DOHH2 (cell line): ENCODE results near the gene IL36RN.

Experiments
- H3F3A ChIP-seq: fragments of 200-600 bp; sonication (generic), shearing (Covaris generic); 2 replicates; pipeline ENCODE4 v1.6.0; 2016; ENCODE audit warnings: antibody characterized with exemption, mild to moderate bottlenecking; ENCODE audit not compliant: control insufficient read depth, insufficient read depth
- H3K27ac ChIP-seq: fragments of 200-600 bp; sonication (generic); 2 replicates; pipeline ENCODE4 v1.5.1; 2014; ENCODE audit warnings: low read depth, mild to moderate bottlenecking, low read length, moderate library complexity
- H3K27me3 ChIP-seq: fragments of 200-600 bp; sonication (generic); 2 replicates; pipeline ENCODE4 v1.6.1; 2014; ENCODE audit warnings: mild to moderate bottlenecking, low read length, mixed read lengths; ENCODE audit not compliant: control insufficient read depth
- H3K36me3 ChIP-seq: fragments of 200-600 bp; sonication (generic); 2 replicates; pipeline ENCODE4 v1.6.1; 2014; ENCODE audit warnings: mild to moderate bottlenecking, low read length, moderate library complexity, mixed read lengths; ENCODE audit not compliant: control insufficient read depth
- H3K4me1 ChIP-seq: fragments of 200-600 bp; sonication (generic); 2 replicates; pipeline ENCODE4 v1.6.1; 2014; ENCODE audit warnings: mild to moderate bottlenecking, low read length, mixed read lengths; ENCODE audit not compliant: control insufficient read depth
- H3K4me2 ChIP-seq: fragments of 200-600 bp; sonication (generic); 2 replicates; pipeline ENCODE4 v1.6.0; 2014; ENCODE audit warnings: mild to moderate bottlenecking, low read length, moderate library complexity
- H3K4me3 ChIP-seq: fragments of 200-600 bp; sonication (generic); 2 replicates; pipeline ENCODE4 v1.5.1; 2014; ENCODE audit warnings: mild to moderate bottlenecking, low read length, mixed read lengths
- H3K79me2 ChIP-seq: fragments of 200-600 bp; sonication (generic); 2 replicates; pipeline ENCODE4 v1.6.1; 2014; ENCODE audit warnings: mild to moderate bottlenecking, low read length, mixed read lengths; ENCODE audit not compliant: control insufficient read depth
- H3K9me2 ChIP-seq: fragments of 200-600 bp; sonication (generic); replicated peaks from 2 replicates; pipeline ENCODE4 v1.6.1; 2014; ENCODE audit warnings: mild to moderate bottlenecking, low read length, mixed read lengths; ENCODE audit not compliant: control insufficient read depth
- H3K9me3 ChIP-seq: fragments of 200-600 bp; sonication (generic); 2 replicates; pipeline ENCODE4 v1.6.1; 2014; ENCODE audit warnings: antibody characterized with exemption, low read length, mixed read lengths; ENCODE audit not compliant: control insufficient read depth, insufficient read depth
- H4K20me1 ChIP-seq: fragments of 200-600 bp; sonication (generic); 2 replicates; pipeline ENCODE4 v1.6.0; 2014; ENCODE audit warnings: low read depth, mild to moderate bottlenecking, antibody characterized with exemption, low read length, moderate library complexity; ENCODE audit not compliant: control insufficient read depth, insufficient read depth
- EZH2phosphoT487 ChIP-seq: fragments of 200-600 bp; sonication (generic); IDR thresholded peaks from 2 replicates; pipeline ENCODE4 v1.6.1; 2017; ENCODE audit warnings: borderline replicate concordance, mild to moderate bottlenecking, antibody characterized with exemption, low read length, moderate library complexity, mixed read lengths
- TF ChIP-seq, protein P1 (sequence below): fragments of 200-600 bp; sonication (generic); IDR thresholded peaks from one replicate; pipeline ENCODE4 v1.5.1; 2014; ENCODE audit warnings: antibody characterized with exemption, mild to moderate bottlenecking, low read depth, low read length; ENCODE audit not compliant: poor library complexity, severe bottlenecking

Gene IL36RN

DNA sequence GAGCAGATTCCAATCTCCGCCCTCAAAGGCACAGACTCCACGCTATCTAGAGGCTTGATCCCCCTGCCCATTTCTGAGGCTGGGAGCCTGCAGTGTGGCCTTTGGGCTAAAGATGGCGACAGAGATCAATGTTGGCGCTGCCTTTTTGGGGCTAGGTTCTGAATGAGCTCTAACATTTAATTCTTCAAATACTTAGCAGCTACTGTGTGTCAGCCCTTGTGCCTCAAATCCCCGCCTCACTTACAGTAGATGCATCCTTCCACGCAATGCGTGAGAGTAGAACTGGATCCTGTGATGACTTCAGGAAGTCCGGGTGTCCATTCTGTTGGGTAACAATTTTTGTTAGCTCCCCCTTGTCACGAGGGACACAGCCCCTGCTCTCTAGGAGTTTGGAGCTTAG, 21.1 kb downstream of the IL36RN start:
- no peaks in the 10 kb centered on the region for H3F3A ChIP-seq

DNA sequence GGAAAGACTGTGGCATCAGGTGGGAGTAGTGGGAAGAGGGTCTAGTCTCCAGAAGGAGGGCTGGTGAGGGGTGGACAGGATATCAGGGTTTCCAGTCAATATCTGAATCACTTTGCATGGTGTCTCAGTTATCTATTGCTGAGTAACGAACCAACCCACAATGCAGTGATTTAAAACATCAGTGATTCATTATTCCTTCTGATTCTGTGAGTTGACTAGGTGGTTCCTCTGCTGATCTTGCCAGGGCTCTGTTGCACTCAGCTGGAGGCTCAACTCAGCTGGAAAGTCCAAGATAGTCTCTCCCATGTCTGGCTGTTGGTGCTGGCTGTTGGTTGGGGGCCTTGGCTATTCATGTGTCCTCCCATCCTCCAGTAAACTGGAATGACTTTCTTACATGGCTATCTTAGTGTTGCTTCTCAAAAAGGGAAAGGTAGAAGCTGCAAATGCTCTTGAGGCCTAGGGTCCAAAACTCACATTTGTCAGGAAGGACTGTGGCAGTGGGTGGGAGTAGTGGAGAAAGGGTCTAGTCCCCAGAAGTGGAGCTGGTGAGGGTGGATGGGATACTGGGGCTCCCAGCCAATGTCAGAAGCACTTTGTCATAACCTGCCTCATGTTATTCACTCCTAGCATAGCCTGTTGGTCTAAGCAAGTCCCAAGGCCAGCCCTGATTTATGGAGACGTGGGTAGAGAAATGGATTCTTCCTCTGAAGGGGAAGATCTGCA, 22.7 kb downstream of the IL36RN start:
- Histone ChIP-seq H4K20me1 (no peaks in the 10 kb centered on the region), H3K9me2 (no peaks in the 10 kb centered on the region), H3K79me2 (no peaks in the 10 kb centered on the region), H3K27me3 (peaks cover 14% of the 10 kb centered on the region; the same call in 1 of the 2 replicates), H3K27ac (no peak overlapping the region), H3F3A (no peaks in the 10 kb centered on the region), H3K36me3 (no peaks in the 10 kb centered on the region), H3K4me2 (no peak overlapping the region), H3K4me3 (no peak overlapping the region), H3K9me3 (no peaks in the 10 kb centered on the region), H3K4me1 (0 out of 2 replicates have a peak, but pooled peaks cover 2% of the 10 kb centered on the region)
- TF ChIP-seq EZH2phosphoT487: no peak
- TF ChIP-seq, protein P1, sequence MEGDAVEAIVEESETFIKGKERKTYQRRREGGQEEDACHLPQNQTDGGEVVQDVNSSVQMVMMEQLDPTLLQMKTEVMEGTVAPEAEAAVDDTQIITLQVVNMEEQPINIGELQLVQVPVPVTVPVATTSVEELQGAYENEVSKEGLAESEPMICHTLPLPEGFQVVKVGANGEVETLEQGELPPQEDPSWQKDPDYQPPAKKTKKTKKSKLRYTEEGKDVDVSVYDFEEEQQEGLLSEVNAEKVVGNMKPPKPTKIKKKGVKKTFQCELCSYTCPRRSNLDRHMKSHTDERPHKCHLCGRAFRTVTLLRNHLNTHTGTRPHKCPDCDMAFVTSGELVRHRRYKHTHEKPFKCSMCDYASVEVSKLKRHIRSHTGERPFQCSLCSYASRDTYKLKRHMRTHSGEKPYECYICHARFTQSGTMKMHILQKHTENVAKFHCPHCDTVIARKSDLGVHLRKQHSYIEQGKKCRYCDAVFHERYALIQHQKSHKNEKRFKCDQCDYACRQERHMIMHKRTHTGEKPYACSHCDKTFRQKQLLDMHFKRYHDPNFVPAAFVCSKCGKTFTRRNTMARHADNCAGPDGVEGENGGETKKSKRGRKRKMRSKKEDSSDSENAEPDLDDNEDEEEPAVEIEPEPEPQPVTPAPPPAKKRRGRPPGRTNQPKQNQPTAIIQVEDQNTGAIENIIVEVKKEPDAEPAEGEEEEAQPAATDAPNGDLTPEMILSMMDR: no peak

More for the DNA sequence above, 21.1 kb downstream of the IL36RN start:
- H3K27ac ChIP-seq: no peak overlapping the region
- TF ChIP-seq, protein P1: peak; percentile 81
- TF ChIP-seq EZH2phosphoT487: no peak
- no peaks in the 10 kb centered on the region for H3K36me3 ChIP-seq
- H4K20me1 ChIP-seq: no peaks in the 10 kb centered on the region
- H3K4me2 ChIP-seq: no peak overlapping the region
- H3K9me3 ChIP-seq: no peaks in the 10 kb centered on the region
- peaks cover 20% of the 10 kb centered on the region; the same call in 1 of the 2 replicates for H3K27me3 ChIP-seq
- H3K9me2 ChIP-seq: no peaks in the 10 kb centered on the region
- no peaks in the 10 kb centered on the region for H3K79me2 ChIP-seq
- H3K4me3 ChIP-seq: no peak overlapping the region
- H3K4me1 ChIP-seq: 0 out of 2 replicates have a peak, but pooled peaks cover 2% of the 10 kb centered on the region

DNA sequence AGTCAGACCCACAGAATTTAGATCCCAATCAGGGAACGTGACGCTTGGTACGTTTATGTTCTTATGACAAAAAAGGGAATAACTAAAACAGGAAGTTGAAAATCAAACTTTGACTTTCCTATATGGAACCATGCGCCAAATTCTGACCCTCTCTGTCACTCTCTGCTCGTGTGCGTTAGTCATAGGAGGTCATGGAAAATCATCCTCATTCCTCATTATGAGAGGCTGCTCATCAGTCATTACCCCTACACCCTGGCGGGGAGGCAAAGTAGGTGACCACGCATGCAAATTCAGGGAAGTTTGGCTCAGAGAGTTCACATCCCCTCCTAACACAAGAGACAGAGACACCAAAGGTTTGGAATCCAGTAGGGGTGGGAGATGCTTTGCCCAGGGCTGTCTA, 24.3 kb downstream of the IL36RN start:
- H3K4me3 ChIP-seq: no peak overlapping the region
- no peak for TF ChIP-seq EZH2phosphoT487
- TF ChIP-seq, protein P1: no peak
- H3K4me2 ChIP-seq: no peak overlapping the region
- no peaks in the 10 kb centered on the region for H3K79me2 ChIP-seq
- no peaks in the 10 kb centered on the region for H3K36me3 ChIP-seq
- H3K27me3 ChIP-seq: peaks cover 14% of the 10 kb centered on the region; the same call in 1 of the 2 replicates
- 0 out of 2 replicates have a peak, but pooled peaks cover 2% of the 10 kb centered on the region for H3K4me1 ChIP-seq
- no peaks in the 10 kb centered on the region for H3K9me3 ChIP-seq
- H3F3A ChIP-seq: no peaks in the 10 kb centered on the region
- no peak overlapping the region for H3K27ac ChIP-seq
- no peaks in the 10 kb centered on the region for H4K20me1 ChIP-seq
- no peaks in the 10 kb centered on the region for H3K9me2 ChIP-seq
